ENCODE measurements around the gene NAV2.

DNA sequence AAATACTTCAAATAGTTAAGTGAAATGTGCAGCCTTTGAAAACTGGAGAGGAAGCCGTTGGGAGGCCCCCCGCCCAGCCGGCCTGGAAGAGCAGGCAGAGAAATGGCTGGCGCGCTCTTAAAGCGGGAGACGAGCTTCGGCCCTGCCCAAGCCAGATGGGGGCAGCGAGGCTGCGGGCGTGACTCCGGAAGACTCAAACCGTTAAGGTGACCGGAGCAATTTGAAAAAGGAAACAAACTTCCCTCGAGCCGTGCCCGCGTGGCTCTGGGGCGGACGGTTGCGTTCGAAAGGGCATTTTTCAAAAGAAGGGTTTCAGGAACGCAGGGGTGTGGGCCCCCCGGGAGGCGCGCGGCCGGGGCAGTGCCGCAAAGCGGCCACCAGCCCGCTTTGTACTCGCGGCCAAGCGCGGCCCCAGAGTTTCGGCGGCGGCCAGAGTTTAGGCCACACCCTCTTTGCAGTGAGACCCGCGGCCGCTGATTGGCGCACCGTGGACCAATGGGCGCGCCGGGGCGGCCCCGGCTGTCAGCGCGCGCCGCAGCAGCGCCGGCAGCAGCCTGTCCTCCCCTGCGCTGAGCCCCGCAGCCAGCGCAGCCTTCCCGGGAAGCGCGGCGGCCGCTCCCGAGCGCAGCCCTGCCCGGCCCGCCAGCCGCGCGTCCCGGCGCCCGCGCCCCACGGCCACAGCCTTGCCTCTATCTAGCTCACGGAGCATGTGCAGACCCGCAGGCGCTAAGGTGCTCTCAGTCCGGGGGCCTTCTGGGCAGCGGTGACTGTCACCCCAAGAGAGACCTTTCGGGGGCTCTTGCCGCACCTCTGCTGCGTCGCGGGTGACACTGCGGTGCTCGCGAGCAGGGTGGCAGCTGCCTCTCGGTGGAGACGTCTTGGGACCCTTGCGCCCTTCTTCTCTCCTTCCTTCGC, at the start of gene NAV2:
- TF ChIP-seq, protein P1, sequence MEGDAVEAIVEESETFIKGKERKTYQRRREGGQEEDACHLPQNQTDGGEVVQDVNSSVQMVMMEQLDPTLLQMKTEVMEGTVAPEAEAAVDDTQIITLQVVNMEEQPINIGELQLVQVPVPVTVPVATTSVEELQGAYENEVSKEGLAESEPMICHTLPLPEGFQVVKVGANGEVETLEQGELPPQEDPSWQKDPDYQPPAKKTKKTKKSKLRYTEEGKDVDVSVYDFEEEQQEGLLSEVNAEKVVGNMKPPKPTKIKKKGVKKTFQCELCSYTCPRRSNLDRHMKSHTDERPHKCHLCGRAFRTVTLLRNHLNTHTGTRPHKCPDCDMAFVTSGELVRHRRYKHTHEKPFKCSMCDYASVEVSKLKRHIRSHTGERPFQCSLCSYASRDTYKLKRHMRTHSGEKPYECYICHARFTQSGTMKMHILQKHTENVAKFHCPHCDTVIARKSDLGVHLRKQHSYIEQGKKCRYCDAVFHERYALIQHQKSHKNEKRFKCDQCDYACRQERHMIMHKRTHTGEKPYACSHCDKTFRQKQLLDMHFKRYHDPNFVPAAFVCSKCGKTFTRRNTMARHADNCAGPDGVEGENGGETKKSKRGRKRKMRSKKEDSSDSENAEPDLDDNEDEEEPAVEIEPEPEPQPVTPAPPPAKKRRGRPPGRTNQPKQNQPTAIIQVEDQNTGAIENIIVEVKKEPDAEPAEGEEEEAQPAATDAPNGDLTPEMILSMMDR (conservative IDR thresholded peaks at IDR 0.05; ENCODE audit: low read depth in 2 of 2) = no peak
- TF ChIP-seq POLR2AphosphoS5 (IDR thresholded peaks at IDR 0.05; ENCODE audit: low read depth) (peak; percentile 67), EZH2 (IDR thresholded peaks at IDR 0.05; ENCODE audit: low read depth, unreplicated experiment) (no peak), CREB1 (CRISPR knock-in tag; IDR thresholded peaks at IDR 0.05; ENCODE audit: low read depth) (no peak), JUNB (IDR thresholded peaks at IDR 0.05; ENCODE audit: unreplicated experiment) (no peak), EZH2phosphoT487 (IDR thresholded peaks at IDR 0.05; ENCODE audit: unreplicated experiment) (peak; percentile 61), ZNF114 (CRISPR knock-in tag; IDR thresholded peaks at IDR 0.05) (no peak)
- TF ChIP-seq, protein P2, sequence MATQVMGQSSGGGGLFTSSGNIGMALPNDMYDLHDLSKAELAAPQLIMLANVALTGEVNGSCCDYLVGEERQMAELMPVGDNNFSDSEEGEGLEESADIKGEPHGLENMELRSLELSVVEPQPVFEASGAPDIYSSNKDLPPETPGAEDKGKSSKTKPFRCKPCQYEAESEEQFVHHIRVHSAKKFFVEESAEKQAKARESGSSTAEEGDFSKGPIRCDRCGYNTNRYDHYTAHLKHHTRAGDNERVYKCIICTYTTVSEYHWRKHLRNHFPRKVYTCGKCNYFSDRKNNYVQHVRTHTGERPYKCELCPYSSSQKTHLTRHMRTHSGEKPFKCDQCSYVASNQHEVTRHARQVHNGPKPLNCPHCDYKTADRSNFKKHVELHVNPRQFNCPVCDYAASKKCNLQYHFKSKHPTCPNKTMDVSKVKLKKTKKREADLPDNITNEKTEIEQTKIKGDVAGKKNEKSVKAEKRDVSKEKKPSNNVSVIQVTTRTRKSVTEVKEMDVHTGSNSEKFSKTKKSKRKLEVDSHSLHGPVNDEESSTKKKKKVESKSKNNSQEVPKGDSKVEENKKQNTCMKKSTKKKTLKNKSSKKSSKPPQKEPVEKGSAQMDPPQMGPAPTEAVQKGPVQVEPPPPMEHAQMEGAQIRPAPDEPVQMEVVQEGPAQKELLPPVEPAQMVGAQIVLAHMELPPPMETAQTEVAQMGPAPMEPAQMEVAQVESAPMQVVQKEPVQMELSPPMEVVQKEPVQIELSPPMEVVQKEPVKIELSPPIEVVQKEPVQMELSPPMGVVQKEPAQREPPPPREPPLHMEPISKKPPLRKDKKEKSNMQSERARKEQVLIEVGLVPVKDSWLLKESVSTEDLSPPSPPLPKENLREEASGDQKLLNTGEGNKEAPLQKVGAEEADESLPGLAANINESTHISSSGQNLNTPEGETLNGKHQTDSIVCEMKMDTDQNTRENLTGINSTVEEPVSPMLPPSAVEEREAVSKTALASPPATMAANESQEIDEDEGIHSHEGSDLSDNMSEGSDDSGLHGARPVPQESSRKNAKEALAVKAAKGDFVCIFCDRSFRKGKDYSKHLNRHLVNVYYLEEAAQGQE (IDR thresholded peaks at IDR 0.05; ENCODE audit: unreplicated experiment) = no peak
- TF ChIP-seq, protein P3, sequence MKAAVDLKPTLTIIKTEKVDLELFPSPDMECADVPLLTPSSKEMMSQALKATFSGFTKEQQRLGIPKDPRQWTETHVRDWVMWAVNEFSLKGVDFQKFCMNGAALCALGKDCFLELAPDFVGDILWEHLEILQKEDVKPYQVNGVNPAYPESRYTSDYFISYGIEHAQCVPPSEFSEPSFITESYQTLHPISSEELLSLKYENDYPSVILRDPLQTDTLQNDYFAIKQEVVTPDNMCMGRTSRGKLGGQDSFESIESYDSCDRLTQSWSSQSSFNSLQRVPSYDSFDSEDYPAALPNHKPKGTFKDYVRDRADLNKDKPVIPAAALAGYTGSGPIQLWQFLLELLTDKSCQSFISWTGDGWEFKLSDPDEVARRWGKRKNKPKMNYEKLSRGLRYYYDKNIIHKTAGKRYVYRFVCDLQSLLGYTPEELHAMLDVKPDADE (IDR thresholded peaks at IDR 0.05) = no peak

Measured in GM23338 (cell line).